ENCODE data around the gene CRYBG1. TPM values are rescaled to one million over a fixed set of nuclear protein-coding genes. Genes with fewer than 3 reads are reported as not detected.

CRYBG1 gene
- total RNA-seq, 1 donor from 2014 or later: 27.9 TPM

- DNase-seq (no peak), ATAC-seq (no peak)
- no peaks in the 10 kb centered on the region for H3K4me1 ChIP-seq
- H3K27me3 ChIP-seq (ENCODE audit: low read depth): no peaks in the 10 kb centered on the region
- intact Hi-C loops (cut with DNase I): no loop called here
- no peak overlapping the region for H3K27ac ChIP-seq
- no peak for TF ChIP-seq CTCF (IDR thresholded peaks at IDR 0.05)
- H3K9me3 ChIP-seq: no peaks in the 10 kb centered on the region
- H3K4me3 ChIP-seq: no peak overlapping the region
- H3K36me3 ChIP-seq: no peaks in the 10 kb centered on the region
These were observed 116.0 kb downstream of the CRYBG1 start for GRCh38 chr6:106476331-106477105.

- Histone ChIP-seq H3K27me3 (ENCODE audit: low read depth) (no peaks in the 10 kb centered on the region), H3K27ac (no peak overlapping the region), H3K4me1 (no peaks in the 10 kb centered on the region), H3K4me3 (no peak overlapping the region), H3K36me3 (no peaks in the 10 kb centered on the region), H3K9me3 (no peaks in the 10 kb centered on the region)
- TF ChIP-seq CTCF (IDR thresholded peaks at IDR 0.05): no peak
- DNase-seq (no peak), ATAC-seq (no peak)
- intact Hi-C loops (cut with DNase I): no loop called here
These were observed 116.6 kb downstream of the CRYBG1 start for GRCh38 chr6:106477146-106477545.

- ATAC-seq (peak; percentile 36 to 46), DNase-seq (no peak)
- H3K27ac ChIP-seq: no peak overlapping the region
- no peak for TF ChIP-seq CTCF (IDR thresholded peaks at IDR 0.05)
- intact Hi-C loops (cut with DNase I): no loop called here
- no peaks in the 10 kb centered on the region for H3K9me3 ChIP-seq
- no peaks in the 10 kb centered on the region for H3K27me3 ChIP-seq (ENCODE audit: low read depth)
- H3K36me3 ChIP-seq: no peaks in the 10 kb centered on the region
- H3K4me3 ChIP-seq: no peak overlapping the region
- no peaks in the 10 kb centered on the region for H3K4me1 ChIP-seq
These were observed 117.3 kb downstream of the CRYBG1 start for GRCh38 chr6:106477790-106478189.

- Histone ChIP-seq H3K27ac (no peak overlapping the region), H3K9me3 (no peaks in the 10 kb centered on the region), H3K27me3 (ENCODE audit: low read depth) (no peaks in the 10 kb centered on the region), H3K4me1 (no peaks in the 10 kb centered on the region), H3K4me3 (no peak overlapping the region), H3K36me3 (no peaks in the 10 kb centered on the region)
- DNase-seq: no peak
- intact Hi-C loops (cut with DNase I): no loop called here
- no peak for ATAC-seq
- no peak for TF ChIP-seq CTCF (IDR thresholded peaks at IDR 0.05)
These were observed 125.7 kb downstream of the CRYBG1 start for GRCh38 chr6:106486236-106486635.

GRCh38 chr6:106488494-106489370, 128.2 kb downstream of the CRYBG1 start:
- no peaks in the 10 kb centered on the region for H3K36me3 ChIP-seq
- H3K27me3 ChIP-seq (ENCODE audit: low read depth): no peaks in the 10 kb centered on the region
- H3K4me3 ChIP-seq: no peak overlapping the region
- no peak for DNase-seq
- TF ChIP-seq CTCF (IDR thresholded peaks at IDR 0.05): no peak
- intact Hi-C loops (cut with DNase I): no loop called here
- ATAC-seq: no peak
- no peak overlapping the region for H3K27ac ChIP-seq
- H3K4me1 ChIP-seq: no peaks in the 10 kb centered on the region
- H3K9me3 ChIP-seq: no peaks in the 10 kb centered on the region

Measured in lower lobe of right lung (tissue), 2 donors.